Prostate gland (tissue), 2 donors: ENCODE results near the gene ACOT12. TPM values are rescaled to one million over a fixed set of nuclear protein-coding genes. Genes with fewer than 3 reads are reported as not detected.

Experiments
- DNase-seq: peaks from one replicate; pipeline ENCODE4 v3.0.0-alpha.2; 2019; ENCODE audit warnings: low spot score
- H3K27ac ChIP-seq, 2 donors: fragments of 200-600 bp; sonication (generic); 2 replicates each; pipeline ENCODE4 v1.5.1; 2017 to 2019
- H3K27me3 ChIP-seq: fragments of 200-600 bp; sonication (generic); replicated peaks from 2 replicates; pipeline ENCODE4 v1.5.1; 2019; ENCODE audit not compliant: insufficient read depth
- H3K36me3 ChIP-seq, 2 donors: fragments of 200-600 bp; sonication (generic); 1 replicate in 1 of 2; 2 replicates in 1 of 2; pipeline versions ENCODE4 v1.5.1 to v1.8.1; 2017 to 2019
- H3K4me1 ChIP-seq: fragments of 200-600 bp; sonication (generic); replicated peaks from 2 replicates; pipeline ENCODE4 v1.5.1; 2019
- H3K4me3 ChIP-seq, 2 donors: fragments of 200-600 bp; sonication (generic); 2 replicates each; pipeline ENCODE4 v1.5.1; 2017 to 2019
- H3K9me3 ChIP-seq: fragments of 200-600 bp; sonication (generic); 2 replicates; pipeline ENCODE4 v1.5.1; 2017
- CTCF ChIP-seq, 4 experiments: fragments of 200-600 bp in 2 of 4; fragments of 450-650 bp in 2 of 4; sonication (generic) in 2 of 4; IDR thresholded peaks; 1 replicate in 3 of 4; 2 replicates in 1 of 4; pipeline ENCODE4 v1.5.1; 2016 to 2019; ENCODE audit warnings: antibody characterized with exemption in 4 of 4, mild to moderate bottlenecking in 2 of 4, moderate library complexity in 2 of 4
- POLR2A ChIP-seq: fragments of 450-650 bp; IDR thresholded peaks from one replicate; pipeline ENCODE4 v1.6.1; 2016; ENCODE audit warnings: antibody characterized with exemption, mild to moderate bottlenecking
- POLR2AphosphoS5 ChIP-seq: sonication (generic); formaldehyde crosslinking; IDR thresholded peaks from one replicate; pipeline ENCODE4 v1.6.1; 2017; ENCODE audit warnings: antibody characterized with exemption
- WGBS: methylation state at CpG from one replicate; pipeline ENCODE4 v1.1.5; 2018; 5-methylcytosine and 5-hydroxymethylcytosine counted together
- intact Hi-C: fragments of 100-400 bp; cut with DNase I; formaldehyde crosslinking; loops from one replicate; pipeline ENCODE4 v1.14.2; 2022
- total RNA-seq, 2 donors: library from RNA; depleted of rRNA; stranded (reverse); fragments of >200 nt; gene quantifications; one replicate each; pipeline ENCODE4 v1.1.0, GENCODE V29; 2016

The ACOT12 gene
- total RNA-seq, 2 donors from 2014 or later = 1.0 TPM; not detected in 1

DNA sequence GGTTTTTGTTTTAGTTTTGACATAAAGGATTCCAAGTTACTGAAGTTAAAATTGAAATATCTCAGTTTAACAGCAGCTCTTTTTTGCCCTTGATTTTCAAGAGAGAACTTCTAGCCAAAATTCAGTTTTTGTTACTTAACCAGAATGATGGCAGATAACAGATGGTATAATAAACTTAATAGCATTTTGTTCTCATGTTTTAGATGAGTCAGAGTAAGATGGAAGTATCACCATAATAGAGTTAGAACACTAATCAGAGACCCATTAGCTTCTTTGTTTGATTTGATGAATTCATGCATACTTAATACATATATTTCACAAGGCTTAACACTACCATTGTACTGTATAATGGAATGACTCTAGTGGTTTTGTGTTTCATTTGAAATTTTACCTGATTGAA, 80.7 kb downstream of the ACOT12 start:
- DNase-seq = no peak
- H3K27me3 ChIP-seq = no peaks in the 10 kb centered on the region
- no peak for TF ChIP-seq POLR2AphosphoS5
- TF ChIP-seq CTCF (IDR thresholded peaks at IDR 0.05) = no peak
- no peak for TF ChIP-seq POLR2A

DNA sequence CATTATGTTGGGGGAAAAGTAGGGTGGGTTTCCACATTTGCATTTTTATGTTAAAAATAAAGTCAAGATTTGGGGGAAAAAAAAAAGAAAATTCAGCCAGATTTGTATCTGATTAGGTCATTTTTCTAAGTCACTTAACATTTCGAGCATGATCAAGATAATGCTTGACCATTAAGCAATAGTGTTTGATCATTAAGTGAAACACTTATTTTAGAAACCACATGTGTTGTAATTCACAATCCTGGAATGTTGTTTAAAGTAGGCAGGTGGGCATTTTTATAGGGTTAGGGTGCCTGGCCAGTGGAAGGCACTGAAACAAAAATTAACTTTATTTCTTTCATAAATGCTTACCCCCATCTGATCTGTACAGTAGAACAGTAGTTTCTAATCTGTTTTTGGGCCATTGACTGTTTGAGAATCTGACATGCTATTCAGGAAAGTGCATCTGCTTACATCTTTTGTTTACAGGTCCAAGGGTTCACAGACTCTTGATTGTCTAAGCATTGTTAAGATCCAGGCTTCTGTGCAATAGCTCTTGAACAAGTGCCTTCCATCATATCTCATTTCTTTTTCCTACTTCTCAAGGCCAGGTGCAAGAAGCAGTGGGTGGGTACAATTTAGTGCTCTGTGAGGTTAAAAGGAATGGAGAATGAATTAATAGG, 83.4 kb downstream of the ACOT12 start:
- intact Hi-C loops = no loop called here
- DNase-seq = no peak
- Histone ChIP-seq H3K9me3 (no peaks in the 10 kb centered on the region), H3K27ac (no peak overlapping the region), H3K4me3 (no peak overlapping the region), H3K36me3 (no peaks in the 10 kb centered on the region), H3K4me1 (no peaks in the 10 kb centered on the region), H3K27me3 (no peaks in the 10 kb centered on the region)
- TF ChIP-seq POLR2A (no peak), POLR2AphosphoS5 (no peak), CTCF (IDR thresholded peaks at IDR 0.05) (no peak)
- 81% methylated on average over 1 of the region's 1 CpG for WGBS

More for the DNA sequence above, 80.7 kb downstream of the ACOT12 start:
- Histone ChIP-seq H3K4me1 (no peaks in the 10 kb centered on the region), H3K27ac (no peak overlapping the region), H3K36me3 (no peaks in the 10 kb centered on the region), H3K4me3 (no peak overlapping the region), H3K9me3 (no peaks in the 10 kb centered on the region)
- intact Hi-C loops = no loop called here

DNA sequence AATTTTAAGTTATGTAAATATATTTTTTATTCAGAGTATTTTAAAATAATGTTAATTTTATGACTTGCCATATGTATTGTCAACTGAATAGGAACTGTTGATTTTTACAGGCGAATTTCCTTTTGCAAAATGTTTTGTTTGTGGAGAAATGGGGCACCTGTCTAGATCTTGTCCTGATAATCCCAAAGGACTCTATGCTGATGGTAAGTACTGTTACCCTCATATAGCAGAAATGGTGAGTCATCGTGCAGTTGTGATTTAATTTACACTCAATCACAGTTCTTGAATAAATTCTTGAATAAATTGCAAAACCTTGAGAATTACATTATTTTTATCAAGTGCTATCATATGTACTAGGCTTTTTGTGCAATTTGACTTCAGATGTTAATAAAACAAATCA, 85.1 kb downstream of the ACOT12 start:
- WGBS = 88% methylated on average over 2 of the region's 2 CpGs
- no peaks in the 10 kb centered on the region for H3K27me3 ChIP-seq
- H3K4me1 ChIP-seq = no peaks in the 10 kb centered on the region
- TF ChIP-seq POLR2AphosphoS5 = no peak
- no peak for TF ChIP-seq CTCF (IDR thresholded peaks at IDR 0.05)
- no peak for TF ChIP-seq POLR2A
- intact Hi-C loops = loop anchor here (10.0 kb wide), 1 partner anchor 624 kb away; no protein-coding TSS in a partner anchor
- DNase-seq = no peak
- no peaks in the 10 kb centered on the region for H3K36me3 ChIP-seq
- no peaks in the 10 kb centered on the region for H3K9me3 ChIP-seq
- H3K27ac ChIP-seq = no peak overlapping the region
- no peak overlapping the region for H3K4me3 ChIP-seq

DNA sequence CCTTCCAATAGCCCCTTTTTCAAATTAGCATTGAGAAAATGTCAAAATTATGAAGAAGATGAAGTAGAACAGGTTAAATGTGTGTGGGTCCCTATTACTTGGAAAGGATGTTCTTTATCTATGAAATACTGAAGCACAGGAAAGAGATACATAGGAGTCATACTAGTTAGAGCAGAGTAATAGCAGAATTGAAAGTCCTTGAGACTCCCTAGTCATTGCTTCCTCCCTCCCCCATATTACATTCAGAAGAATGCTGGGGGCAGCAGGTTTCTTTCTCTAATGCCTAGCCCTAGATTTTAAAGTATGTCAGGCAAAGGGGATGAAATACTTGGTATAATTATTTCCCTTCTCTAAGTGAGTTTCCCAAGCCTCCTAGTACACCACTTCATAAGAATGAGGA, 88.1 kb downstream of the ACOT12 start:
- intact Hi-C loops = loop anchor here (10.0 kb wide), 1 partner anchor 621 kb away; no protein-coding TSS in a partner anchor

More for the DNA sequence above, 88.1 kb downstream of the ACOT12 start:
- Histone ChIP-seq H3K4me3 (no peak overlapping the region), H3K36me3 (no peaks in the 10 kb centered on the region), H3K27ac (no peak overlapping the region), H3K9me3 (no peaks in the 10 kb centered on the region), H3K27me3 (no peaks in the 10 kb centered on the region), H3K4me1 (no peaks in the 10 kb centered on the region)
- TF ChIP-seq POLR2A (no peak), POLR2AphosphoS5 (no peak), CTCF (IDR thresholded peaks at IDR 0.05) (no peak)
- no peak for DNase-seq
